ENCODE results near the gene NEU2. TPM values are rescaled to one million over a fixed set of nuclear protein-coding genes. Genes with fewer than 3 reads are reported as not detected.

Gene NEU2
- total and polyA plus RNA-seq, 2 of the 4 experiments (the other 2 are of a cell fraction), result not detected

DNA sequence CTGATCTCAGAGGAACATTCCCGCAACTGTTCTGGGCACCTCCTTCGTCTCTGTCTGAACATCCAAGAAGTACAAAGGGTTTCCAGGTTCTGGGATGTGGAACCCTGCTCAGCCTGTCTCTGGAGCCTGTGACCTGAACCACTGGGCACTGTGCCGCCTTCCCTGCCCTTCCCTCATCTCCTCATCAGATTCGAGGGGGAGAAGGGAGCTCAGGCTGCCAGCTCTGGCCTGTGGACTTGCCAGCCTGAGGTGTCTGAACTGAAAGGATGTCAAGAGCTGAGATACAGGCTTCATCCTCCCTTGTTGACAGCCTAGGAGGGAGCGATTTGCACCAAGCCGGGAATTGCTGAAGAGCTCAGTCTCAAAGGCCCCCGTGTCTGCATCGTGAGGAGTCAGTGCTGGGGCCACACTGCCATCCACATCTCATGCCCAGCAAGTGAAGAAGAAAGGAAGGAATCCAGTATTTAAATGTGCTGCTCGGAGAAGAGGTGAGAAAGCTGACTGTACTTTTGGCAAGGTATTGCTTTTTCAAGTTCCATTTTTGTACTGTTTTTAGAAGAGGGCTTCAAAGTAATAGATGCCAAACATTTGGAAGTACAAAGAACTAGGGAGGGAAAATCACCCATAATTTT is 12.6 kb downstream of the NEU2 start:
- Histone ChIP-seq H3K4ac (ENCODE audit: low read depth, low read length) (no peak overlapping the region), H3K9me1 (ENCODE audit: insufficient read depth, low read length) (no peaks in the 10 kb centered on the region), H2BK120ac (ENCODE audit: low read depth, low read length) (no peak overlapping the region), H2BK20ac (ENCODE audit: low read depth, low read length) (no peak overlapping the region), H3K23ac (ENCODE audit: low read depth, low read length) (no peak overlapping the region), H4K20me1 (ENCODE audit: insufficient read depth, low read length) (no peaks in the 10 kb centered on the region), H3K27me3 (ENCODE audit: control insufficient read depth, insufficient read depth, low read length) (peaks cover 47% of the 10 kb centered on the region), H2AFZ (replicated peaks; ENCODE audit: low read length, poor library complexity) (no peak overlapping the region), H4K91ac (ENCODE audit: insufficient read depth, low read depth, low read length) (no peak overlapping the region), H3K9ac (ENCODE audit: low read depth, low read length) (no peak overlapping the region), H3K4me2 (ENCODE audit: low read depth, low read length) (no peak overlapping the region), H2AK9ac (replicated peaks; ENCODE audit: low read depth, low read length, poor library complexity) (no peak overlapping the region), H4K8ac (ENCODE audit: low read depth in 2 of 2, low read length in 2 of 2) (no peak overlapping the region), H2BK5ac (ENCODE audit: low read depth, low read length, poor library complexity, severe bottlenecking) (no peak overlapping the region), H3K4me1 (ENCODE audit: control insufficient read depth, insufficient read depth, low read length) (no peaks in the 10 kb centered on the region), H3K36me3 (ENCODE audit: control insufficient read depth, insufficient read depth, low read length) (no peaks in the 10 kb centered on the region), H3K9me3 (ENCODE audit: control insufficient read depth, insufficient read depth, low read length) (no peaks in the 10 kb centered on the region), H2AK5ac (ENCODE audit: low read depth, low read length) (no peak overlapping the region), H3K27ac (ENCODE audit: insufficient read depth, low read length) (no peak overlapping the region), H4K5ac (ENCODE audit: low read depth, low read length) (no peak overlapping the region), H3K56ac (ENCODE audit: extremely low read depth, insufficient read depth, low read length) (no peak overlapping the region), H2BK15ac (ENCODE audit: low read depth, low read length) (no peak overlapping the region), H3K79me1 (ENCODE audit: low read depth in 1 of 2, low read length in 2 of 2) (no peaks in the 10 kb centered on the region), H3K18ac (ENCODE audit: low read depth, low read length) (no peak overlapping the region), H3K4me3 (ENCODE audit: insufficient read depth, low read depth, low read length) (no peak overlapping the region), H3K14ac (replicated peaks; ENCODE audit: low read depth, low read length) (no peak overlapping the region)
- intact Hi-C loops (cut with micrococcal nuclease) (no loop called here), in situ Hi-C loops (cut with MboI; ENCODE audit: low sequenced_read_pairs) (no loop called here), dilution Hi-C loops (cut with HindIII; ENCODE audit: low sequenced_read_pairs, unreplicated experiment) (no loop called here)
- WGBS, 2 experiments (ENCODE audit: extremely low coverage in 2 of 2, insufficient read length in 1 of 2), result 90% methylated on average over 2 of the region's 9 CpGs; no CpG with 5 or more reads in 1 of the 2 experiments
- ChIA-PET CTCF (interaction anchor here (1.9 kb wide), 1 partner anchor 9 kb away, joined by 6 read pairs; no protein-coding TSS in a partner anchor), POLR2A (ENCODE audit: unreplicated experiment) (no interaction called here)
- TF ChIP-seq BHLHE40 (IDR thresholded peaks at IDR 0.05; ENCODE audit: low read depth, low read length), result no peak
- TF ChIP-seq FOS (IDR thresholded peaks at IDR 0.05; ENCODE audit: low read depth, low read length), result no peak
- no peak for TF ChIP-seq MXI1 (IDR thresholded peaks at IDR 0.05; ENCODE audit: borderline replicate concordance, low read depth, low read length)
- TF ChIP-seq CHD1 (IDR thresholded peaks at IDR 0.05; ENCODE audit: low read depth, low read length), result no peak
- TF ChIP-seq, protein P1, sequence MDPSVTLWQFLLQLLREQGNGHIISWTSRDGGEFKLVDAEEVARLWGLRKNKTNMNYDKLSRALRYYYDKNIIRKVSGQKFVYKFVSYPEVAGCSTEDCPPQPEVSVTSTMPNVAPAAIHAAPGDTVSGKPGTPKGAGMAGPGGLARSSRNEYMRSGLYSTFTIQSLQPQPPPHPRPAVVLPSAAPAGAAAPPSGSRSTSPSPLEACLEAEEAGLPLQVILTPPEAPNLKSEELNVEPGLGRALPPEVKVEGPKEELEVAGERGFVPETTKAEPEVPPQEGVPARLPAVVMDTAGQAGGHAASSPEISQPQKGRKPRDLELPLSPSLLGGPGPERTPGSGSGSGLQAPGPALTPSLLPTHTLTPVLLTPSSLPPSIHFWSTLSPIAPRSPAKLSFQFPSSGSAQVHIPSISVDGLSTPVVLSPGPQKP (IDR thresholded peaks at IDR 0.05; ENCODE audit: borderline replicate concordance, low read depth, low read length), result no peak
- TF ChIP-seq MAFK (IDR thresholded peaks at IDR 0.05; ENCODE audit: low read depth, low read length), result no peak
- ATAC-seq (ENCODE audit: low read depth) (no peak), DNase-seq (no peak)
- BruUV-seq (replicated peaks), result no TSS peak

Data from IMR-90 (cell line).